GM12865 (cell line): ENCODE results near the gene CHI3L1.

Source experiments
- DNase-seq: peaks from one replicate; pipeline ENCODE4 v3.0.0; 2010; ENCODE audit warnings: low read depth
- H3K4me3 ChIP-seq: 2 replicates; pipeline ENCODE4 v1.5.1; 2011; ENCODE audit warnings: mild to moderate bottlenecking, low read depth, low read length, control low read depth
- CTCF ChIP-seq: IDR thresholded peaks from 2 replicates; pipeline ENCODE4 v1.5.1; 2011; ENCODE audit warnings: low read length, control low read depth, low read depth, inconsistent platforms; ENCODE audit not compliant: insufficient read depth; ENCODE audit errors: missing control alignments

The CHI3L1 gene

GRCh38 chr1:203142684-203143408, 43.7 kb downstream of the CHI3L1 start:
- DNase-seq, result no peak
- no peak for TF ChIP-seq CTCF
- H3K4me3 ChIP-seq, result no peak overlapping the region

GRCh38 chr1:203142124-203142523, 44.4 kb downstream of the CHI3L1 start:
- H3K4me3 ChIP-seq, result no peak overlapping the region
- no peak for TF ChIP-seq CTCF
- DNase-seq, result no peak

GRCh38 chr1:203140743-203141520, 45.6 kb downstream of the CHI3L1 start:
- no peak overlapping the region for H3K4me3 ChIP-seq
- DNase-seq, result no peak
- TF ChIP-seq CTCF, result no peak

GRCh38 chr1:203139976-203140475, 46.5 kb downstream of the CHI3L1 start:
- H3K4me3 ChIP-seq, result no peak overlapping the region
- no peak for TF ChIP-seq CTCF
- no peak for DNase-seq

GRCh38 chr1:203138066-203138465, 48.4 kb downstream of the CHI3L1 start:
- no peak for DNase-seq
- TF ChIP-seq CTCF, result no peak
- no peak overlapping the region for H3K4me3 ChIP-seq

GRCh38 chr1:203137324-203137723, 49.2 kb downstream of the CHI3L1 start:
- DNase-seq, result no peak
- no peak for TF ChIP-seq CTCF
- no peak overlapping the region for H3K4me3 ChIP-seq
